Lower leg skin (tissue), 3 donors: ENCODE results near the gene MROH2A.

Experiments used
- CTCF ChIP-seq, 3 donors: fragments of 450-650 bp; IDR thresholded peaks; one replicate each; pipeline ENCODE4 v1.5.1; 2016; ENCODE audit warnings: antibody characterized with exemption in 3 of 3, mild to moderate bottlenecking in 3 of 3, moderate library complexity in 2 of 3
- POLR2A ChIP-seq, 2 donors: fragments of 450-650 bp; IDR thresholded peaks; one replicate each; pipeline ENCODE4 v1.6.1; 2016 to 2017; ENCODE audit warnings: antibody characterized with exemption in 2 of 2, mild to moderate bottlenecking in 1 of 2, moderate library complexity in 1 of 2

- TF ChIP-seq CTCF (IDR thresholded peaks at IDR 0.05) (no peak), POLR2A (IDR thresholded peaks at IDR 0.05) (no peak)
These were observed 73.9 kb downstream of the MROH2A start for GRCh38 chr2:233852056-233852455.
